ENCODE data around the gene SNAP23.

DNA sequence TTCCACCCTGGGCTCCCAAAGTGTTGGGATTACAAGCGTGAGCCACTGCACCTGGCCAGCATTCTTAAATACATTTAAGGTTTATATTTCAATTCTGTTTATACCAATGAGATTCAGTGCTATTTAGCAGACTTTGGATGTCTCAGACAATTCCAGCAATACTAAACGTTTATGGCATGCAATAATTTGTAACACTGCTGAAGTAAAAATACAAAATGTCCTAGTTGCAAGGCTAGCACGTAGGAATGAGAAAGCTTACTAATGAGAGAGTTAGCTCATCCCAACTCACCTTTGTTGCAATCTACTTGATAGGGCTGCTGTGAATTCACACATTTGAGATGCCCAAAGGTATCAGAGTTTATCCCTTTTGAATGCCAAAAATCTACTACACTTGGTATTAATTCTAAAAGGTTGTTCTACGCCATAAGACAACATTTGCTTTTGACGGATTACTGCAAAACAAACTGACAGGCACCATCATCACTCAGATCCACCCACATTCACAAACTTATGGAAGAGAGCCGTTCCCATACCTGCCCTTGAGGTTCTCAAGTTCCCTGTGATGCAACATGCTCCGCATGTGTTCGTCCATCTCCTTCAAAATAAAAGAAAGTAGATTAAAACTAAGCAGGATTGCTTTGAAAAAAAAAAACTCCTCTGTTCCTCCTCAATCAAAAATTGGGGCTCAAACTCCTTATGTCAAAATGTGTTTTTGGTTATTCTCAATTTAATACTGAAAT lies 29.7 kb upstream of the SNAP23 start:
- TF ChIP-seq, protein P1, sequence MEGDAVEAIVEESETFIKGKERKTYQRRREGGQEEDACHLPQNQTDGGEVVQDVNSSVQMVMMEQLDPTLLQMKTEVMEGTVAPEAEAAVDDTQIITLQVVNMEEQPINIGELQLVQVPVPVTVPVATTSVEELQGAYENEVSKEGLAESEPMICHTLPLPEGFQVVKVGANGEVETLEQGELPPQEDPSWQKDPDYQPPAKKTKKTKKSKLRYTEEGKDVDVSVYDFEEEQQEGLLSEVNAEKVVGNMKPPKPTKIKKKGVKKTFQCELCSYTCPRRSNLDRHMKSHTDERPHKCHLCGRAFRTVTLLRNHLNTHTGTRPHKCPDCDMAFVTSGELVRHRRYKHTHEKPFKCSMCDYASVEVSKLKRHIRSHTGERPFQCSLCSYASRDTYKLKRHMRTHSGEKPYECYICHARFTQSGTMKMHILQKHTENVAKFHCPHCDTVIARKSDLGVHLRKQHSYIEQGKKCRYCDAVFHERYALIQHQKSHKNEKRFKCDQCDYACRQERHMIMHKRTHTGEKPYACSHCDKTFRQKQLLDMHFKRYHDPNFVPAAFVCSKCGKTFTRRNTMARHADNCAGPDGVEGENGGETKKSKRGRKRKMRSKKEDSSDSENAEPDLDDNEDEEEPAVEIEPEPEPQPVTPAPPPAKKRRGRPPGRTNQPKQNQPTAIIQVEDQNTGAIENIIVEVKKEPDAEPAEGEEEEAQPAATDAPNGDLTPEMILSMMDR (optimal IDR thresholded peaks at IDR 0.05 in 1 of 3, IDR thresholded peaks at IDR 0.05 in 1 of 3, conservative IDR thresholded peaks at IDR 0.05 in 1 of 3; ENCODE audit: extremely low read depth in 1 of 3, insufficient read depth in 2 of 3, low read length in 3 of 3): no peak
- TF ChIP-seq EZH2 (IDR thresholded peaks at IDR 0.05; ENCODE audit: low read length): no peak
